GM12873 (cell line): ENCODE measurements around the gene SLBP.

Experiments
- TF ChIP-seq, protein P1 (sequence below): IDR thresholded peaks from 2 replicates; pipeline ENCODE4 v1.5.1; 2012; ENCODE audit warnings: low read depth, mild to moderate bottlenecking, moderate library complexity, low read length, control low read depth; ENCODE audit not compliant: insufficient read depth; ENCODE audit errors: missing control alignments

SLBP gene

DNA sequence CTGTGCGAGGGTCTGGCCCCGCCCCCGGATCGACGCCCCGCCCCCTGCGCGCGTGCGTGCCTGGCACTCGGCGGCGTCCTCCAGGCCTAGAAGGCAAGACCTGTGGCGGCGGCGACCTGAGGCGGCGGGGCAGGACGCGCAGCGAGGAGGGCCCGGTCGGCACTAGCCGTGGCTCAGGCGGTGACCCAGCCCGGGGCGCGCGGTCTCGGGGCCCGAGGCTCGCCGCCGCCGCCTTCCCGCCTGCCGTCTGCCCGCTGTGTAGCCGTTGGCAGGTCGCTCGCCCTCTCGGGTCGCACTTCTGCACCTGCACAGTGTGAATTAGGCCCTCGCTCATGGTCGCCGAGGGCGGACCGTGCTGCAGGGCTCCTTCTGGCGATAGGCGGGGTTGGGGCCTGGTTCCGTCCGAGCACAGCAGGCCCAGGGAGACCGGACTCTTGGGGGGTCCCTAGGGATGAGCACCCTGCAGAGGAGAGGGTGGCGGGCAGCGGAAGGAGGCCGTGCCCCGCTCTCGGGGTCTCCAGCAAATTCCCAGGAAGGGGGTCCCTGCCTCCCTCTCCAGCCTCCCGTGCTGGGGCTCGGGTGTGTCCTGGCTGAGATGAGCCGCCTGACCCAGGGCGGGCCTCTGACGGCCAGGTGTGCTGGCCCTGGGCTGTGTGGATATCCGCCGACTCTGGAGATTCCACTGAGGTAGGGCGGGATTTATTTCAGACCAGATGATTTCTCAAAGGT is 27.4 kb downstream of the SLBP start:
- TF ChIP-seq, protein P1, sequence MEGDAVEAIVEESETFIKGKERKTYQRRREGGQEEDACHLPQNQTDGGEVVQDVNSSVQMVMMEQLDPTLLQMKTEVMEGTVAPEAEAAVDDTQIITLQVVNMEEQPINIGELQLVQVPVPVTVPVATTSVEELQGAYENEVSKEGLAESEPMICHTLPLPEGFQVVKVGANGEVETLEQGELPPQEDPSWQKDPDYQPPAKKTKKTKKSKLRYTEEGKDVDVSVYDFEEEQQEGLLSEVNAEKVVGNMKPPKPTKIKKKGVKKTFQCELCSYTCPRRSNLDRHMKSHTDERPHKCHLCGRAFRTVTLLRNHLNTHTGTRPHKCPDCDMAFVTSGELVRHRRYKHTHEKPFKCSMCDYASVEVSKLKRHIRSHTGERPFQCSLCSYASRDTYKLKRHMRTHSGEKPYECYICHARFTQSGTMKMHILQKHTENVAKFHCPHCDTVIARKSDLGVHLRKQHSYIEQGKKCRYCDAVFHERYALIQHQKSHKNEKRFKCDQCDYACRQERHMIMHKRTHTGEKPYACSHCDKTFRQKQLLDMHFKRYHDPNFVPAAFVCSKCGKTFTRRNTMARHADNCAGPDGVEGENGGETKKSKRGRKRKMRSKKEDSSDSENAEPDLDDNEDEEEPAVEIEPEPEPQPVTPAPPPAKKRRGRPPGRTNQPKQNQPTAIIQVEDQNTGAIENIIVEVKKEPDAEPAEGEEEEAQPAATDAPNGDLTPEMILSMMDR = no peak

- TF ChIP-seq, protein P1 = no peak
Measured at GRCh38 chr4:1683736-1684505, 28.2 kb downstream of the SLBP start, which contains the start of gene FAM53A. Gene FAM53A, minus strand, starts transcription at chr4:1684313. Its CDS starts 15,572 bp downstream, at chr4:1668741.

DNA sequence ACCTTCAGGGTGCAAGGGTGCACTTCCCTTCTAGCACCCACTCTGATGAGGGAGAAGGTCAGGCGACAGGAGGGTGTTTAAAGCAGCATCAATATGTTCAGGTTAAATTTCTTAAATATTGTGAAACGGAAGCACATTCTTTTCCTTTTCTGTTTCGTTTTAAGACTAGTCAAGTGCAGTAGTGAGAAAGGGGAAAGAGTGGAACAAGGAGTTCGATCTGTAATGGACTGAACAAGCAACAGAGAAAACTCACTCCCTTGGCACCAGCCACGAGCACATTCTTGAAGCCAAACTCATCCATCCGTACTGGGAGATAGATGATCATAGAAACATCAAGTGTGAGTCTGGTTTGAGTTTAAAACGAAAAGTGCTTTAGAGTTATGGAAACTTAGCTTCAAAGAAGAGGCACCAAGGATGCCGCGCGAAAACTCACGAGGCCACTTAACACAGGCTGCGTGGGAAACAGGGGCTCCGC is 28.8 kb downstream of the SLBP start:
- TF ChIP-seq, protein P1 = no peak

GRCh38 chr4:1682860-1683259 is 29.3 kb downstream of the SLBP start:
- TF ChIP-seq, protein P1 = no peak

DNA sequence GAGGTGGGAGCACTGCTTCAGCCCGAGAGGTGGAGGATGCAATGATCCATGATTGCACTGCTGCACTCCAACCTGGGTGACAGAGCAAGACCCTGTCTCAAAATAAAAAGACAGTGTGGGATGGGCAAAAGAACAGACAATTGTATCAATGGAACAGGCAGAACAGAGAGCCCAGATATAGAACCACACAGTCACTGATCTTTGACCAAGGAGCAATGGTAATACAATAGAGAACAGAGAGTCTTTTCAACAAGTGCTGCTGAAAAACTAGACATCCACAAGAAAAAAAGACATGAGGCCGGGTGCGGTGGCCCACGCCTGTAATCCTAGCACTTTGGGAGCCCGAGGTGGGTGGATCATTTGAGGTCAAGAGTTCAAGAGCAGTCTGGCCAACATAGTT is 33.9 kb downstream of the SLBP start:
- TF ChIP-seq, protein P1 = no peak

- TF ChIP-seq, protein P1 = no peak
Measured at GRCh38 chr4:1676605-1677525, 35.3 kb downstream of the SLBP start.
